HTR-8/SVneo (cell line): Measurements from ENCODE around the gene PPP1R3A.

Source experiments
- DNase-seq: peaks from one replicate; pipeline ENCODE4 v3.0.0; 2011; ENCODE audit warnings: low spot score, mixed read lengths; ENCODE audit not compliant: insufficient read length
- FAIRE-seq: peaks from 2 replicates; lab custom pipeline; 2011; peaks lifted over from hg19 to GRCh38; lab: Jason Lieb, UNC

PPP1R3A gene

GRCh38 chr7:113883096-113883495 is 35.7 kb downstream of the PPP1R3A start:
- DNase-seq: no peak
- no peak for FAIRE-seq

GRCh38 chr7:113880559-113880958 is 38.2 kb downstream of the PPP1R3A start:
- no peak for DNase-seq
- FAIRE-seq: no peak

DNA sequence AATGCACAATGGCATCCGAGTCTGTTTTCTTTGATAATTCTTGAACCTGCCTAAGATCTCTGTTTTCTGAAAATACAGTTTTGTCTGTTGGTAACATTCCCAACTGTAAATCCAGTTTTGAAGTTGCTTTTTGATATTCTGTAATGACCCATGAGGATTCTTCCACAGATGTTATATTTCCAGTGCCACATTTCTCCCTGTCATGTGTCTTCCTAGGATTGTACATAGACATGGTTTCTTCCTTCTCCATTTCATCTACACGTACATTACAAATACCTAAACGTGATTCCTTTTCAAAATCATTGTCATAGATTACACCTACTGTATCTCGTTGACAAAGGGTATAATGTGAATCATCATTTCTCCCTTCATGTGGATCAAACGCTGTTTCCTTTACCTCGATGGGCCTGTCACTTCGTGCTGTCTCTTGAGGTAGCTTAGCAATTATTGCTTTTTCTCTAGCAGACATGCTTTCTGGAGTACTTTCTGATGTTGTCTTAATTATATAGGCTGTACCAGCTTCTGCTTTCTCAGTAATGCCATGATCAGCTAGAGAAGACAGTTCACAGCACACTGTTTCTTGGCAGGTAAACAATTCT is 40.3 kb downstream of the PPP1R3A start:
- no peak for DNase-seq
- FAIRE-seq: no peak

DNA sequence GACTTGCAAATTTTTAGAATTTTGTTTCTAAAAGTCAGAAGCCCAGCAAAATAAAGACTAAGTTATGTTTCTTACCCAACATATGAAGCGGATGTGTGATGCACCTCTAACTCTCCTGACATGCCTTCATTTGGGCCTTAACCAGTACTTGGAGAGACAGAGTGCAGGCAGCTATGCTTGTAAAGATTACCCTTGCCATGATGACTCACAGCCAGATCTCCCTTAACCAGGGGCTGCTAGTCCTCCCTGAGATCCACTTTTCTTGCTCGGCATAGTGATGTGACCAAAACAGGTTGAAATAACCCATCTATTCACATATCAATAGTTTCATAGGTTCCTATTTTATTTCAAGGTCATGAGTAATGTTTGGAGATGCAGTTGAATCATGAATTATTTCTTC is 43.6 kb downstream of the PPP1R3A start:
- FAIRE-seq: no peak
- DNase-seq: no peak

GRCh38 chr7:113873554-113874151 is 45.2 kb downstream of the PPP1R3A start:
- FAIRE-seq (no peak), DNase-seq (no peak)

DNA sequence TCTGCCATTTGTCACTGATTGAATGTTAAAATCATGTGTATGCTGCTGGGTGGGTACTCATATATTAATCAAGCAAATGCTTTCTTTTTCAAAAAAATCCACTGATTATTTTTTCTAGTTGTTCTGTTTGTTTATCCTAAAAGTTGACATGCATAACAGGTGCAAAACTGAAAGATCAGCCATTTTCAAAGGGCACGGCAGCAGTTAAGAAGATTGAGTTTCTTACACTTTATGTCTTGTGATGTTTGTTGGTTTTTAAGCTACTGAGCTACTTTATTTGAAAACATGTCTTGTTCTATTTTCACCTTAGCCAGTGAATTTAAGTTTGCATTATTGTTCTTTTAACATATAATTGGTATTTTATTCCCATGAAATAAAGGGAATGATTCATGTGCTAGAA is 45.8 kb downstream of the PPP1R3A start:
- no peak for FAIRE-seq

DNA sequence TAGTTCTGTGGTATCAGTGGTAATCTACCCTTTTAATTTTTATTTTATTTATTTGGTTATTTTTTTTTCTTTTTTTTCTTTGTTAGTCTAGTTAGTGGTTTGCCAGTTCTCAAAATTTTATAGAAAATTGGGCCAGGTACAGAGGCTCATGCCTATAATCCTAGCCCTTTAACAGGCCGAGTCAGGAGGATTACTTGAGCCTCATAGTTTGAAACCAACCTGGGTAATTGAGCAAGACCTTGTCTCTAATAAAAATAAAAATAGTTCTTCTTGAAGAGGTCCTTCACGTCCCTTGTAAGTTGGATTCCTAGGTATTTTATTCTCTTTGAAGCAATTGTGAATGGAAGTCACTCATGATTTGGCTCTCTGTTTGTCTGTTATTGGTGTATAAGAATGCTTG is 51.5 kb downstream of the PPP1R3A start:
- no peak for FAIRE-seq
- no peak for DNase-seq

More for the DNA sequence above, 45.8 kb downstream of the PPP1R3A start:
- DNase-seq: no peak

DNA sequence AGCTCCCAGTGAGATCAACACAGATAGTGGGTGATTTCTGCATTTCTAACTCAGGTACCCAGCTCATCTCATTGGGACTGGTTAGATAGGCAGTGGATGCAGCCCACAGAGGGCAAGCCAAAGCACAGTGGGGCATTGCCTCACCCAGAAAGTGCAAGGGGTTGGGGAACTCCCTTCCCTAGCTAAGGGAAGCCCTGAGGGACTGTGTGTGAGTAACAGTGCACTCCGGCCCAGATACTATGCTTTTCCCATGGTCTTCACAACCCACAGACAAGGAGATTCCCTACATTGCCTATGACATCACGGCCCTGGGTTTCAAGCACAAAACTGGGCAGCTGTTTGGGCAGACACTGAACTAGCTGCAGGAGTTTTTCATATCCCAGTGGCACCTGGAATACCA is 62.8 kb downstream of the PPP1R3A start:
- FAIRE-seq: no peak
- no peak for DNase-seq

- DNase-seq (no peak), FAIRE-seq (no peak)
Measured at GRCh38 chr7:113840954-113841353, 77.9 kb downstream of the PPP1R3A start.

DNA sequence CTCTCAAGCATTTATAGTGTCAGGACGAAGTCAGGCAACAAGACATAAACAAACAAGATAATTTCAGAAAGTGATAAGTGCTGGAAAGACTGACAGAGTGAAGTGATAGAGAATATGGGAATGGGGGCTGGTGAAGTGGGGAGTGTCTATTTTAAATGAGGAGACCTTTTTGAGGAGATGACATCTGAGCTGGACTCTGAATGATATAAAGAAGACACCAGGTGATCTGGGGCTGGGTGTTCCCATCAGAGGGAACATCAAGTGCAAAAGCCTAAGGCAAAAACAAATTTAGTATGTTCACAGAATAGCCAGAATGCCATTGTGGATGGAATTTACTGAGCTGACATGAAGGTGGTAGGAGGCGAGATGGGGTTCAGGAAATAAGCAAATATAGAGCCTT is 83.4 kb downstream of the PPP1R3A start:
- no peak for DNase-seq
- no peak for FAIRE-seq

DNA sequence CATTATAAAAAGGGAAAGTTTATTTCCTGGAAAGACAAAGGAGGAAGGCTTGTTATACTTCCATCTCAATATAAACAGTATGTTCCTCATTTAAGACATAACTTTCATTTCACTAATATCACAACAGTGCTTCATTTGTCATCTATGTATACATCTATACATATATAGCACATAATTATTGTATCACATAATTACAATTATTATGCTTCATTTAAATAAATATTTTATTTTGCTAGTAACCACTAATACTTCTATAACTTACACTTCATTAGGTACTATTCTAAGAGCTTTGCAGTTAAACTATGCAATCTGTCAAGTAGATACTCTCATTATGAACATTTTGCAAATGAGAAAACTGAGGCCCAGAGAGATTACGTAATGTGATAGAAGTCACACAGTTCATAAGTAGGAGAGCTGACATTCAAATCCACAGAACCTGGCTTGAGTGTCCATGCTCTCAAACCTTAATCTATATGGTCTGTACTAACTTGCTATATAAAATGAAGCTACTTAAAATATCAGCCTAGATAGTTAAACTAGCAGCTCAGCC is 86.5 kb downstream of the PPP1R3A start:
- no peak for FAIRE-seq
- no peak for DNase-seq

DNA sequence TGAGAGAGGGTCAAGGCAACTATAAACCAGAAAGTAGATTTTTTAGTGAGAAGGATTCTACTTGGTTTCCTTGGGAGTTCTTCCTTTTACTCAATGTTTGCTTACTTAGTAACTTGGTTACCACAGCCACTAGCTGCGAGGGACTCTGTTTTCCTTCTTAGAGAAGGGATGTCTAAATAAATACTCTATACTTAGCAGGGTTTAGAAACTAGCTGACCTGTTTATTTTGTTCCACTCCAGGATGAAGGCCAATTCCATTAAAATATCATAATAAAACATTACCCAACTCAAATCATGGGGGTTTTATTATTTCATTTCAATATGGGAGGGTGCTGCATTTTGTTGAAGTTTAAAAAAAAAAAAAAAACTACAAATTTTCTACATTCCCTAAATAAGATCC is 87.3 kb downstream of the PPP1R3A start:
- no peak for DNase-seq
- FAIRE-seq: no peak

GRCh38 chr7:113828581-113828980 is 90.2 kb downstream of the PPP1R3A start:
- FAIRE-seq (no peak), DNase-seq (no peak)
